ENCODE results near the gene MIA2.

GRCh38 chr14:39264558-39264957, 30.8 kb downstream of the MIA2 start:
- TF ChIP-seq CTCF (IDR thresholded peaks at IDR 0.05; ENCODE audit: insufficient read depth, low read length) (no peak), POLR2AphosphoS5 (IDR thresholded peaks at IDR 0.05; ENCODE audit: low read depth) (no peak), REST (IDR thresholded peaks at IDR 0.05; ENCODE audit: insufficient replicate concordance, low read depth) (no peak)
